GM23338 (cell line): ENCODE data around the gene FCGBP.

ENCODE experiments used
- CREB1 ChIP-seq: fragments of 250-450 bp; sonication (Bioruptor Pico); IDR thresholded peaks from 2 replicates; pipeline ENCODE4 v1.5.0; 2020; ENCODE audit warnings: low read depth, mild to moderate bottlenecking, moderate library complexity
- EZH2 ChIP-seq: fragments of 200-600 bp; sonication (generic); IDR thresholded peaks from one replicate; pipeline ENCODE4 v1.8.0; 2017; ENCODE audit warnings: antibody characterized with exemption, mild to moderate bottlenecking, low read depth; ENCODE audit not compliant: unreplicated experiment
- EZH2phosphoT487 ChIP-seq: fragments of 200-600 bp; sonication (generic); IDR thresholded peaks from one replicate; pipeline ENCODE4 v1.8.1; 2018; ENCODE audit warnings: antibody characterized with exemption; ENCODE audit not compliant: unreplicated experiment
- JUNB ChIP-seq: IDR thresholded peaks from one replicate; pipeline ENCODE4 v1.6.1; 2016; ENCODE audit warnings: antibody characterized with exemption; ENCODE audit not compliant: unreplicated experiment
- NANOG ChIP-seq: IDR thresholded peaks from 2 replicates; pipeline ENCODE4 v1.6.1; 2016; ENCODE audit warnings: antibody characterized with exemption, borderline replicate concordance
- POLR2AphosphoS5 ChIP-seq: IDR thresholded peaks from 2 replicates; pipeline ENCODE4 v1.6.1; 2016; ENCODE audit warnings: antibody characterized with exemption, low read depth
- TF ChIP-seq, protein P1 (sequence below), 2 experiments: fragments of 200-600 bp in 1 of 2; sonication (generic) in 1 of 2; conservative IDR thresholded peaks; 2 replicates each; pipeline versions ENCODE4 v1.5.1 to v1.6.1; 2016 to 2017; ENCODE audit warnings: antibody characterized with exemption in 2 of 2, low read depth in 2 of 2, mild to moderate bottlenecking in 2 of 2, moderate library complexity in 1 of 2
- TF ChIP-seq, protein P2 (sequence below): IDR thresholded peaks from one replicate; pipeline ENCODE4 v1.6.1; 2018; ENCODE audit warnings: antibody characterized with exemption; ENCODE audit not compliant: unreplicated experiment

DNA sequence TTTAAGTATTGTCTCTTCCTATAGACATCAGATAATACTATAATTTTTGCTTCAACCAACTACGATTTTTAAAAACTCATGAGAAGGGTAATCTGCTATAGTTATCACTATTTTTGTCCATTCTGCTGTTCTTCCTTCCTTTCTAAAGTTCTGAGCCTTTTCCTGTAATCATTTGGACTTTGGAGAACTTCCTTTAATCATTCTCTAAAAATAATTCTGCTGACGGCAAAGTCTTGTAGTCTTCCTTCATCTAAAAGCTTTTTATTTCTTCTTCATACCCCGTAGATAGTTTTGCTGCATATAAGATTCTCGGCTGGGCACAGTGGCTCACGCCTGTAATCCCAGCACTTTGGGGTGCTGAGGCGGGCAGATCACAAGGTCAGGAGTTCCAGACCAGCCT is 5.1 kb upstream of the FCGBP start:
- TF ChIP-seq JUNB (no peak), POLR2AphosphoS5 (no peak), EZH2phosphoT487 (no peak), EZH2 (no peak), NANOG (no peak), CREB1 (CRISPR knock-in tag) (no peak)
- TF ChIP-seq, protein P1, sequence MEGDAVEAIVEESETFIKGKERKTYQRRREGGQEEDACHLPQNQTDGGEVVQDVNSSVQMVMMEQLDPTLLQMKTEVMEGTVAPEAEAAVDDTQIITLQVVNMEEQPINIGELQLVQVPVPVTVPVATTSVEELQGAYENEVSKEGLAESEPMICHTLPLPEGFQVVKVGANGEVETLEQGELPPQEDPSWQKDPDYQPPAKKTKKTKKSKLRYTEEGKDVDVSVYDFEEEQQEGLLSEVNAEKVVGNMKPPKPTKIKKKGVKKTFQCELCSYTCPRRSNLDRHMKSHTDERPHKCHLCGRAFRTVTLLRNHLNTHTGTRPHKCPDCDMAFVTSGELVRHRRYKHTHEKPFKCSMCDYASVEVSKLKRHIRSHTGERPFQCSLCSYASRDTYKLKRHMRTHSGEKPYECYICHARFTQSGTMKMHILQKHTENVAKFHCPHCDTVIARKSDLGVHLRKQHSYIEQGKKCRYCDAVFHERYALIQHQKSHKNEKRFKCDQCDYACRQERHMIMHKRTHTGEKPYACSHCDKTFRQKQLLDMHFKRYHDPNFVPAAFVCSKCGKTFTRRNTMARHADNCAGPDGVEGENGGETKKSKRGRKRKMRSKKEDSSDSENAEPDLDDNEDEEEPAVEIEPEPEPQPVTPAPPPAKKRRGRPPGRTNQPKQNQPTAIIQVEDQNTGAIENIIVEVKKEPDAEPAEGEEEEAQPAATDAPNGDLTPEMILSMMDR (conservative IDR thresholded peaks at IDR 0.05; ENCODE audit: low read depth in 2 of 2), result no peak
- TF ChIP-seq, protein P2, sequence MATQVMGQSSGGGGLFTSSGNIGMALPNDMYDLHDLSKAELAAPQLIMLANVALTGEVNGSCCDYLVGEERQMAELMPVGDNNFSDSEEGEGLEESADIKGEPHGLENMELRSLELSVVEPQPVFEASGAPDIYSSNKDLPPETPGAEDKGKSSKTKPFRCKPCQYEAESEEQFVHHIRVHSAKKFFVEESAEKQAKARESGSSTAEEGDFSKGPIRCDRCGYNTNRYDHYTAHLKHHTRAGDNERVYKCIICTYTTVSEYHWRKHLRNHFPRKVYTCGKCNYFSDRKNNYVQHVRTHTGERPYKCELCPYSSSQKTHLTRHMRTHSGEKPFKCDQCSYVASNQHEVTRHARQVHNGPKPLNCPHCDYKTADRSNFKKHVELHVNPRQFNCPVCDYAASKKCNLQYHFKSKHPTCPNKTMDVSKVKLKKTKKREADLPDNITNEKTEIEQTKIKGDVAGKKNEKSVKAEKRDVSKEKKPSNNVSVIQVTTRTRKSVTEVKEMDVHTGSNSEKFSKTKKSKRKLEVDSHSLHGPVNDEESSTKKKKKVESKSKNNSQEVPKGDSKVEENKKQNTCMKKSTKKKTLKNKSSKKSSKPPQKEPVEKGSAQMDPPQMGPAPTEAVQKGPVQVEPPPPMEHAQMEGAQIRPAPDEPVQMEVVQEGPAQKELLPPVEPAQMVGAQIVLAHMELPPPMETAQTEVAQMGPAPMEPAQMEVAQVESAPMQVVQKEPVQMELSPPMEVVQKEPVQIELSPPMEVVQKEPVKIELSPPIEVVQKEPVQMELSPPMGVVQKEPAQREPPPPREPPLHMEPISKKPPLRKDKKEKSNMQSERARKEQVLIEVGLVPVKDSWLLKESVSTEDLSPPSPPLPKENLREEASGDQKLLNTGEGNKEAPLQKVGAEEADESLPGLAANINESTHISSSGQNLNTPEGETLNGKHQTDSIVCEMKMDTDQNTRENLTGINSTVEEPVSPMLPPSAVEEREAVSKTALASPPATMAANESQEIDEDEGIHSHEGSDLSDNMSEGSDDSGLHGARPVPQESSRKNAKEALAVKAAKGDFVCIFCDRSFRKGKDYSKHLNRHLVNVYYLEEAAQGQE, result no peak
